Raji (cell line): ENCODE data around the gene SYCP2L.

ENCODE experiments used
- POLR2A ChIP-seq: IDR thresholded peaks from 2 replicates; pipeline ENCODE4 v1.6.1; 2011; ENCODE audit warnings: low read depth, low read length, control low read depth; ENCODE audit not compliant: insufficient read depth

The SYCP2L gene

DNA sequence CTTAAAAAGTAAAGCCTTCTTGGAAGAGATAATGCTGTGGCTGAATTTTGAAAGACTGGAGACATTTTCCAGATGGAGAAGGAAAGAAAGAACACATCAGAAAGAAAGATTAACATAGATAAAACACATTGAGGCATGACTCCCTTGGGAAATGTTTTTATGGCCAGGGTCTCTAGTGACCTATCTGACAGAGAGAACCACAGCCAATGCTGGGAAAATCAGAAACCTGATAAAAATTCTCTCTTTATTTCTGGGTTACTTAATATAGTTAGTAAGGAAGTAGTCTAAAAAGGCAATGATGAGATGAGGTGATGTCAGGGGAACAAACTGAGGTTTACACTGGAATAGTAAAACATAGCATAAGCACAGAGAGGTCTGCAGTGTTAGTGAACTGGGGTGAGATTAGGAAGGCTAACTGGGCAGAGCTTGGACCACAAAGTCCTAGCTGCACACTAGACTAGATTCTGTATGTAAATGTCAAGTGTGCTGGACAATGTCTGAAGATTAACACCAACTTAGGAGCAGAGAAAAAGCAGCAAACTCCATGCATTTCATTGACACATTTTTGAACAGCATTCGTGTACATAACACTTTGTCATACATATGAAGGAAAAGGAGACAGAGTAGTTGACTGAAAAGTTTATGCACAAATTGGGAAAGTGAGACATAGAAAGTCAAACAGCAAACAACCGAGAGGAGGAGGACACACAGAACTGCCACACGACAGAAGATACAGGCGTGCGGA lies 126.3 kb downstream of the SYCP2L start:
- TF ChIP-seq POLR2A: no peak

DNA sequence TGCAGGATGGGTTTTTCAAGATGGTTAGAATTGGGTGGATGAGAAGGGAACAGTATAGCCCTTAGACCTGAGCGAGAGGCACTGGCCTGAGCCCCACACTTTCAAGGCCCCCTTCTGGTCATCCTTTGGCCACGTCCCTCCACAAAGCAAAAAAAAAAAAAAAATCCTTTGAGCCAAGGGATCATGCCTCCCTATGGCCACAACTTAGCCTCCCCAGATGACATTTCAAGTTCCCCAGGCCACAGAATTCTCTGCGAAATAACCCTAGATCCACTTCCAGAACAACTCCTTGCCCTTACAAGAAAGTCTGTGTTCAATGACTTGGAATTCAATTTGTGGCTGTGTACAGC lies 126.8 kb downstream of the SYCP2L start:
- no peak for TF ChIP-seq POLR2A

DNA sequence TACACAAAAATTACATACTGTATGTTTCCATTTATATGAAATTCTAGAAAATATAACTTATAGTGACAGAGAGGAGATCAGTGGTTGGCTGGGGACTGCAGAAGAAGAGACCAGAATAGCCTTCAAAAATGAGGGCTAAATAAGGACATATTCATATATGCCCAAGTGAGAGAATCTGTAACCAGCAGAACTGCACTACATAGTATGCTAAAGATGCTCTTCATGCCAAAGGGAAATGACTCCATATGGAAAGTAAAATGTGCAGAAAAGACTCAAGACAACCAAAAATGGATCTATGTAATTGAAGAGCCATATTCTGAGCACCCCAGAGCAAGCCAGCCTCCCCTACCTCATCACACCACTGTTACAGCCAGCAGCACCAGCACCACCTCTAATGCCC lies 128.2 kb downstream of the SYCP2L start:
- TF ChIP-seq POLR2A: no peak

DNA sequence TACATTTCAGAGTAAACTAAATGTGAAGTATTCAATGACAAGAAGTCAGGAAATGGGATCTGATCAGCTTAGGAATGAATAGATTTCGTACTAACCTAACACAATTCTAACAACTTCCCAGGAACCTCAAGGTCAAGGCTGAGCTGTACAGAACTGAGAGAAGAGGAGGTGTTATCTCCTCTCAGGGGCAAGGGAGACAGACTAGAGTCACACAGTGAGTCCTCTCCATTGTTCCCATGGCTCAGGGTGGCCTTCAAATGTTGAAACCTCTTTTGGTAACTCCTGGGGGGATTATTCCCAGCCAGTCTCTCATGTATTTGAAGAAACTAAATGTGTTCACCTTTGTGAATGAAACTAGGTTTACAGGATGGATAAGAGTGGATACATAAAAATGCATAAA lies 129.6 kb downstream of the SYCP2L start:
- no peak for TF ChIP-seq POLR2A

DNA sequence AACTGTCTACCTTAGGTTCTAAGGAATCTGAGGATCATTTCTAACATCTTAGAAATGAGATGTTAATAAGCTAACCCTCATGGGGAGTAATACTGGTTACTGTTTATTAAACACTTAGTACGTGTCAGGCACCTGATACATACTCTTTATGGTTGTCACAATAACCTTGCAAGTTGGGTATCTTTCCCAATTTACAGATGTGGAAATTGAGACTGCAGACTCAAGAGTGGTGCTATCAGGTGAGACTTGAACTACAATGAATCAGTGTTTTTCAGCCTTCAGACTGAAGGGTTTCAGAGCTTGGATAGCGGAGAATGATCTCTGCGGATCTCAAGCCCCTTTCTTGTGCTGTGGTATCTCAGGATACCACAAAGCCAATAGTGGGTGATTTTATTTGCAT lies 130.2 kb downstream of the SYCP2L start:
- TF ChIP-seq POLR2A: no peak

DNA sequence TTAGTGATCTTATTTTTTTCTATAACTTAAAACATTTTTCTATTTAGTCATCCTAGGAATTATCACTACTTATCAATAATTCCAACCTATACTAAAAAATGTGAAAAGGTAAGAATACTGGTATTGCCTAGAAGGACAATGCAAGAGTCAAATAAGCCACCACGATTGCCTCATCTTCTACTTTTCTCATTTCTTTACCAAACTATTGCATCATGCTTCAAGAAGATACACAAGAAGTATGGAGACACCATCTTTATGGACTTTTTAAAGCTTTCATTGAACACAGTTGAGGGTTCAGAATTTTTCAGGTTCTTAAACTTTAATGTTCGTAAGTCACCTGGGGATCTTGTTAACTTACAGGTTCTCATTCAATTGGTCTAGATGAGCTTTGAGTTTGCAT lies 131.4 kb downstream of the SYCP2L start:
- no peak for TF ChIP-seq POLR2A

DNA sequence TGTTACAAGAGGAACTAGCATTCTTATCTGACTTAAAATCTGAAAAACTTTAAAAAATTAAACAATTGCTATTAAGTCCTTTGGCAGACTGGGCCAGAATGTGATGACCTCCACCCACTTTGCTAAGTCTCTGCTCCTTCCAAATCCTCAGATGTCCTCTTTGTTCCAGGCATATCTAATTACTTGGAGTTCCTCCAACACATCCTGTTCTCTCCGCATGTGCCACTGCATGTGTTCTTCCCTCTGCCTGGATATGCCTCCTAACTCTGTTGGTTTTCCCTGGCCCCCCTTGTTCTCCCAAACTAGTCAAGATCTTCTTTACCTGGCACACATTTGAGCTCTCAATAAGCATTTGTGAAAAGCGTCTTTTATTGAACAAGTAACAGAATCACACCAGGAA lies 134.2 kb downstream of the SYCP2L start:
- no peak for TF ChIP-seq POLR2A

DNA sequence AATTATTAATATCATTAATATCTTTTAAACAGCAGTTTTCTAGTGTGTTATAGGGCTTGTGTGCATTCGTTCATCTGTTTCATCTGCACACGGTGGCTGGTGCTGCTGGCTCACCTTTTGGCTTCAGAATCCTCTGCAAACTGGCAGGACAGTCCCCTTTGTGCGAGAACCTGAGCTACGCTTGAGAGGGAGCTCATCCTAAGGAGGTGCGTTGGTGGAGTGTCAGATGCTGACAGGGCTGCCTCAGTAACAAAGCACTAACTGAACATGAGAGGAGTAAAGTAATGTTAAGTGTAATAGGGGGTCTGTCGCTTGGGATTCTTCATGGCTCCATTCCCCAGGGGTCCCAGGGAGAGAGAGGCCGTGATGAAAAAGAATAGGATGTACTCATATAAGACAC lies 134.9 kb downstream of the SYCP2L start:
- TF ChIP-seq POLR2A: no peak

DNA sequence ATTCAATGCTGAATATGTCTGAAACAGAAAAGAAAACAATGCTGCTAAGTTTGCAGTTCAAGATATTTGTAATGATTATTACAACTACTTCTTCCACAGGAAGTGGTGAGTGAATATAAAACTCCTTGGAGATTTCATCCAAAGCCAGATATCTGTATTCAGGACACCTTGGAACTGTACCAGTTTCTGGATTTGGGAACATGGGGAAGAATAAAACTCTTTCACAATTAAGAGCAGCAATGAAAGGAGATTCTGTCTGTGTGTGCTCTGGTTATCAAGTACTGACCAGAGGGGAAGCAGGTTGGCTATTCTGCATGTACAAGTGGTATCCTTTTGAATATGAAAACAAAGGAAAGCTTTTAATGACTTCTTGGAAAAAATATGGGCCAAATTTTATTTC lies 136.2 kb downstream of the SYCP2L start:
- TF ChIP-seq POLR2A: no peak
